UCSD-AML1 (cell line): ENCODE measurements around the gene WFDC1.
A peak's percentile ranks its signal among the peaks of the same experiment; 100 is the strongest.

Experiments used
- DNase-seq: peaks from one replicate; lab custom pipeline; 2025; ENCODE audit not compliant: unreplicated experiment; lab: John Stamatoyannopoulos, UW

WFDC1 gene

GRCh38 chr16:84350685-84351400 is 56.2 kb downstream of the WFDC1 start:
- DNase-seq: no peak

GRCh38 chr16:84351630-84352029 is 57.0 kb downstream of the WFDC1 start:
- DNase-seq: no peak

GRCh38 chr16:84354306-84354705 is 59.6 kb downstream of the WFDC1 start:
- no peak for DNase-seq

- no peak for DNase-seq
These were observed 60.5 kb downstream of the WFDC1 start for GRCh38 chr16:84355149-84355548.

- DNase-seq: no peak
These were observed 61.5 kb downstream of the WFDC1 start for GRCh38 chr16:84356176-84356575.

GRCh38 chr16:84356591-84357116 is 62.0 kb downstream of the WFDC1 start:
- DNase-seq: no peak

- DNase-seq: peak; percentile 38
These were observed 62.5 kb downstream of the WFDC1 start for GRCh38 chr16:84357191-84357651.

- no peak for DNase-seq
These were observed 64.1 kb downstream of the WFDC1 start for GRCh38 chr16:84358601-84359295.

- DNase-seq: no peak
These were observed 64.6 kb downstream of the WFDC1 start for GRCh38 chr16:84359326-84359725.

- DNase-seq: peak; percentile 41
These were observed 65.5 kb downstream of the WFDC1 start for GRCh38 chr16:84360170-84360569.

- no peak for DNase-seq
These were observed 66.1 kb downstream of the WFDC1 start for GRCh38 chr16:84360748-84361147.

- no peak for DNase-seq
These were observed 66.9 kb downstream of the WFDC1 start for GRCh38 chr16:84361546-84361945.

GRCh38 chr16:84362471-84362941 is 67.8 kb downstream of the WFDC1 start:
- no peak for DNase-seq

GRCh38 chr16:84366208-84366607 is 71.5 kb downstream of the WFDC1 start:
- DNase-seq: no peak

- no peak for DNase-seq
These were observed 72.6 kb downstream of the WFDC1 start for GRCh38 chr16:84367297-84367680.

GRCh38 chr16:84367750-84368307 is 73.2 kb downstream of the WFDC1 start:
- DNase-seq: no peak

- DNase-seq: no peak
These were observed 73.8 kb downstream of the WFDC1 start, which contains the start of gene ATP2C2 for GRCh38 chr16:84368308-84368996. ATP2C2 (plus strand) TSS chr16:84368538; CDS start chr16:84368616, 78 bp downstream.

GRCh38 chr16:84369105-84369504 is 74.4 kb downstream of the WFDC1 start:
- DNase-seq: no peak

GRCh38 chr16:84369938-84370627 is 75.4 kb downstream of the WFDC1 start:
- DNase-seq: peak; percentile 23

GRCh38 chr16:84370723-84371552 is 76.3 kb downstream of the WFDC1 start:
- no peak for DNase-seq
